ENCODE measurements around the gene FKBP8. TPM values are rescaled to one million over a fixed set of nuclear protein-coding genes. Genes with fewer than 3 reads are reported as not detected.

Gene FKBP8
- total and polyA plus RNA-seq, 2 of the 4 experiments (the other 2 are of a cell fraction), result 153 to 289 TPM

GRCh38 chr19:18520848-18521691 is 22.3 kb downstream of the FKBP8 start (continued):
- TF ChIP-seq USF2 (IDR thresholded peaks at IDR 0.05; ENCODE audit: low read depth, low read length) (no peak), SMC3 (IDR thresholded peaks at IDR 0.05; ENCODE audit: low read depth, low read length) (no peak)

Measured in IMR-90 (cell line).